Measurements from ENCODE around the gene YIPF3.
"Not testable (repeated sequence)": the region's sequence is repeated elsewhere in the genome, so short reads cannot be mapped to it uniquely, and the experiment has no call there.

The YIPF3 gene

GRCh38 chr6:43516697-43517504, at the start of gene YIPF3, which contains the start of gene POLR1C:
Gene YIPF3 (minus strand): TSS chr6:43516926. CDS start chr6:43516807, 119 bp downstream.
Gene POLR1C (plus strand): TSS chr6:43517089. CDS start chr6:43517110, 21 bp downstream.
- peak; percentile 88 to 92 for DNase-seq (ENCODE audit: low read depth in 2 of 2)

- DNase-seq (ENCODE audit: low read depth in 2 of 2): no peak
These were observed 42.6 kb upstream of the YIPF3 start for GRCh38 chr6:43559328-43559727.

GRCh38 chr6:43557620-43558019, 40.9 kb upstream of the YIPF3 start:
- DNase-seq (ENCODE audit: low read depth in 2 of 2): not testable (repeated sequence)

- DNase-seq (ENCODE audit: low read depth in 2 of 2): no peak
These were observed 30.5 kb upstream of the YIPF3 start for GRCh38 chr6:43547222-43547621.

GRCh38 chr6:43544461-43544860, 27.7 kb upstream of the YIPF3 start:
- DNase-seq (ENCODE audit: low read depth in 2 of 2): no peak

GRCh38 chr6:43541774-43542471, 25.2 kb upstream of the YIPF3 start:
- no peak for DNase-seq (ENCODE audit: low read depth in 2 of 2)

GRCh38 chr6:43540507-43540906, 23.8 kb upstream of the YIPF3 start:
- no peak for DNase-seq (ENCODE audit: low read depth in 2 of 2)

- DNase-seq (ENCODE audit: low read depth in 2 of 2): not testable (repeated sequence)
These were observed 22.7 kb upstream of the YIPF3 start for GRCh38 chr6:43539409-43539808.

- DNase-seq (ENCODE audit: low read depth in 2 of 2): not testable (repeated sequence)
These were observed 22.3 kb upstream of the YIPF3 start for GRCh38 chr6:43538986-43539385.

- DNase-seq (ENCODE audit: low read depth in 2 of 2): no peak
These were observed 15.5 kb upstream of the YIPF3 start for GRCh38 chr6:43532201-43532600.

GRCh38 chr6:43524483-43524961, 7.8 kb upstream of the YIPF3 start:
- DNase-seq (ENCODE audit: low read depth in 2 of 2): no peak

GRCh38 chr6:43523284-43523683, 6.6 kb upstream of the YIPF3 start:
- no peak for DNase-seq (ENCODE audit: low read depth in 2 of 2)

- no peak for DNase-seq (ENCODE audit: low read depth in 2 of 2)
These were observed 6.0 kb upstream of the YIPF3 start for GRCh38 chr6:43522547-43523261.

- no peak for DNase-seq (ENCODE audit: low read depth in 2 of 2)
These were observed 5.1 kb upstream of the YIPF3 start for GRCh38 chr6:43521836-43522235.

- no peak for DNase-seq (ENCODE audit: low read depth in 2 of 2)
These were observed 3.4 kb upstream of the YIPF3 start for GRCh38 chr6:43520097-43520496.

GRCh38 chr6:43517505-43518357, 1.0 kb upstream of the YIPF3 start:
- no peak for DNase-seq (ENCODE audit: low read depth in 2 of 2)

- DNase-seq (ENCODE audit: low read depth in 2 of 2): no peak
These were observed 394 bp downstream of the YIPF3 start for GRCh38 chr6:43516367-43516696.

GRCh38 chr6:43515808-43516207, 918 bp downstream of the YIPF3 start:
- no peak for DNase-seq (ENCODE audit: low read depth in 2 of 2)

GRCh38 chr6:43511824-43512415, 4.8 kb downstream of the YIPF3 start:
- DNase-seq (ENCODE audit: low read depth in 2 of 2): no peak

GRCh38 chr6:43510827-43511163, 5.9 kb downstream of the YIPF3 start:
- no peak for DNase-seq (ENCODE audit: low read depth in 2 of 2)
